HG02943 (cell line): Measurements from ENCODE around the gene PIK3CD.
"Not testable (repeated sequence)": the region's sequence is repeated elsewhere in the genome, so short reads cannot be mapped to it uniquely, and the experiment has no call there.

ENCODE experiments used
- ATAC-seq: cut with Tn5 transposase; IDR thresholded peaks from one replicate; pipeline ENCODE4 v1.9.1; 2021; ENCODE audit warnings: mild to moderate bottlenecking, low read depth, moderate library complexity; ENCODE audit not compliant: unreplicated experiment

PIK3CD gene

GRCh38 chr1:9731051-9731537, 79.6 kb downstream of the PIK3CD start:
- ATAC-seq, result no peak

GRCh38 chr1:9731561-9731960, 80.0 kb downstream of the PIK3CD start:
- no peak for ATAC-seq

- ATAC-seq, result no peak
Measured at GRCh38 chr1:9732123-9732971, 80.8 kb downstream of the PIK3CD start.

GRCh38 chr1:9733160-9733789, 81.7 kb downstream of the PIK3CD start:
- ATAC-seq, result no peak

- ATAC-seq, result no peak
Measured at GRCh38 chr1:9735800-9736199, 84.3 kb downstream of the PIK3CD start.

- no peak for ATAC-seq
Measured at GRCh38 chr1:9736241-9736640, 84.7 kb downstream of the PIK3CD start.

- no peak for ATAC-seq
Measured at GRCh38 chr1:9737057-9737456, 85.5 kb downstream of the PIK3CD start.

GRCh38 chr1:9737671-9738070, 86.1 kb downstream of the PIK3CD start:
- ATAC-seq, result no peak

- ATAC-seq, result no peak
Measured at GRCh38 chr1:9744106-9744799, 92.7 kb downstream of the PIK3CD start.

GRCh38 chr1:9746211-9746610, 94.7 kb downstream of the PIK3CD start:
- ATAC-seq, result no peak

- ATAC-seq, result no peak
Measured at GRCh38 chr1:9746651-9747050, 95.1 kb downstream of the PIK3CD start.

- not testable (repeated sequence) for ATAC-seq
Measured at GRCh38 chr1:9748391-9748790, 96.9 kb downstream of the PIK3CD start.

- no peak for ATAC-seq
Measured at GRCh38 chr1:9749361-9749760, 97.8 kb downstream of the PIK3CD start.

- no peak for ATAC-seq
Measured at GRCh38 chr1:9751971-9752370, 100.4 kb downstream of the PIK3CD start.

GRCh38 chr1:9753121-9753531, 101.6 kb downstream of the PIK3CD start:
- no peak for ATAC-seq

- no peak for ATAC-seq
Measured at GRCh38 chr1:9755441-9755995, 104.0 kb downstream of the PIK3CD start.

- ATAC-seq, result no peak
Measured at GRCh38 chr1:9758559-9759121, 107.1 kb downstream of the PIK3CD start.

GRCh38 chr1:9759939-9760338, 108.4 kb downstream of the PIK3CD start:
- no peak for ATAC-seq

- no peak for ATAC-seq
Measured at GRCh38 chr1:9760824-9761223, 109.3 kb downstream of the PIK3CD start.

- ATAC-seq, result no peak
Measured at GRCh38 chr1:9761855-9762254, 110.3 kb downstream of the PIK3CD start.

GRCh38 chr1:9762446-9762845, 110.9 kb downstream of the PIK3CD start:
- ATAC-seq, result not testable (repeated sequence)
